ENCODE results near the gene SLC35F3. TPM values are rescaled to one million over a fixed set of nuclear protein-coding genes. Genes with fewer than 3 reads are reported as not detected.

Gene SLC35F3
- total and polyA plus RNA-seq, 7 experiments from 2014 or later, result 0.11 to 15.2 (median 0.96) TPM; not detected in 2

- ChIA-PET POLR2A (interaction anchor here (1.4 to 5.4 kb wide), 2 partner anchors 34 to 108 kb away, joined by 4 to 124 read pairs; no protein-coding TSS in a partner anchor), CTCF (interaction anchor here (0.7 kb wide), 1 partner anchor 16 kb away, joined by 3 read pairs; no protein-coding TSS in a partner anchor)
- Histone ChIP-seq H3K36me3 (ENCODE audit: control insufficient read depth in 2 of 3, insufficient read depth in 3 of 3, low read length in 3 of 3) (peaks cover 0 to 15% (median 2%) of the 10 kb centered on the region in 3 experiments), H3K9me3 (ENCODE audit: control insufficient read depth in 2 of 3, low read length in 3 of 3) (no peaks in the 10 kb centered on the region), H3K4me3 (ENCODE audit: low read length) (no peak overlapping the region), H3K4me1 (ENCODE audit: control insufficient read depth in 2 of 2, insufficient read depth in 2 of 2, low read length in 2 of 2) (peaks cover 12 to 16% of the 10 kb centered on the region in 2 donors), H3K27me3 (ENCODE audit: control insufficient read depth in 2 of 2, insufficient read depth in 2 of 2, low read length in 2 of 2) (no peaks in the 10 kb centered on the region), H3K27ac (ENCODE audit: low read depth, low read length) (no peak overlapping the region)
- Mint-ChIP-seq H3K4me3 (no peak overlapping the region), H3K36me3 (peaks cover 4 to 11% (median 7%) of the 10 kb centered on the region in 5 donors), H3K27me3 (no peaks in the 10 kb centered on the region), H3K9me3 (no peaks in the 10 kb centered on the region), H3K27ac (peak overlapping the region in 4 of 9 donors; percentile 56 to 99 (median 98)), H3K4me1 (peaks cover 22 to 52% (median 48%) of the 10 kb centered on the region in 7 donors)
- intact Hi-C loops (cut with micrococcal nuclease), result loop anchor here (5.0 to 10.0 kb wide), 2 partner anchors 1496 to 1913 kb away; partner anchors contain the start of genes ERO1B (in 1 of the 2) and LYST (in 1 of the 2)
- no peak for DNase-seq
- no peak for ATAC-seq
These were observed 466.9 kb downstream of the SLC35F3 start for GRCh38 chr1:234371414-234371813.

DNA sequence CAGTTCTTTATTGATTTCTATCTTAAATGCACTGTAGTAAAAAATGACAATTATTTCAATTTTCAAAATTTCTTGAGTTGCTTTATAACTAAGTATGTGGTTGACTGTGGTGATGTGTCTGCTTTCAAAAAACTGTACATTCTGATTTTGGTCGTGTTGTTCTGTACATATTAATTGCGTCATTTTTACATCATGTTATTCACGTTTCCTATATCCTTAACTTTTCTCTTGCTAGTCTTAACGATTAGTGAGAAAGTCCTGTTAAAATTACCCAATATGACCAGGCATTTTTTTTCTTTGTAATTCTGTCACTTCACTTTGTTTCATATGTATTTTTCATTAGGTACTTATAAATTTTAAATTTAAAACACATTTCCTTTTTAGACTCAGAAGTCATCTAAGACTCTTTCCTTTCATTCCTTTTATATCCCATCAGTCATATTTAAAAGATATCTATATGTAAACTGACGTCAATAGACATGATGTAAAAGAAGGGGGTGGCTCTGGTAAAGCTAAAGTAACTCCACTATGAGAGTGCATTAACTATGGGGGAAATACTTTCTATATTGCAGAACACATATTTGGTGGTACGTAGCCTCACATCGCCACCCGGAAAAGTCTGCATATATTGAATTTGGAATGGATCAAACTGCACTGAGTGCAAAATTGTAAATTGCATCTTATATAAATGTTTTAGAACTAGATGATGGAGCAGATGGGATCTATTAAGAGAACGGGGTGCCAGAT lies 467.7 kb downstream of the SLC35F3 start:
- CTCF ChIA-PET, result interaction anchor here (0.7 to 1.0 kb wide), 2 partner anchors 8 to 16 kb away, joined by 3 read pairs; no protein-coding TSS in a partner anchor
- Histone ChIP-seq H3K27me3 (ENCODE audit: control insufficient read depth in 2 of 2, insufficient read depth in 2 of 2, low read length in 2 of 2) (no peaks in the 10 kb centered on the region), H3K4me1 (ENCODE audit: control insufficient read depth in 2 of 2, insufficient read depth in 2 of 2, low read length in 2 of 2) (peaks cover 12 to 16% of the 10 kb centered on the region in 2 donors), H3K36me3 (ENCODE audit: control insufficient read depth in 2 of 3, insufficient read depth in 3 of 3, low read length in 3 of 3) (peaks cover 0 to 19% (median 4%) of the 10 kb centered on the region in 3 experiments), H3K27ac (ENCODE audit: low read depth, low read length) (peak overlapping the region; percentile 95), H3K9me3 (ENCODE audit: control insufficient read depth in 2 of 3, low read length in 3 of 3) (no peaks in the 10 kb centered on the region), H3K4me3 (ENCODE audit: low read length) (peak overlapping the region; percentile 73)
- Mint-ChIP-seq H3K9me3 (no peaks in the 10 kb centered on the region), H3K4me3 (peak overlapping the region; percentile 93 to 100 (median 97)), H3K4me1 (peaks cover 27 to 58% (median 55%) of the 10 kb centered on the region in 7 donors), H3K27ac (peak overlapping the region; percentile 97 to 100 (median 99)), H3K27me3 (no peaks in the 10 kb centered on the region), H3K36me3 (peaks cover 8 to 17% (median 13%) of the 10 kb centered on the region in 5 donors)
- DNase-seq (no peak), ATAC-seq (no peak)
- POLR2A ChIA-PET, result interaction anchor here (1.0 to 5.4 kb wide), 10 partner anchors 8 to 108 kb away, joined by 4 to 124 read pairs (median 14); partner anchors contain the start of gene TARBP1
- intact Hi-C loops (cut with micrococcal nuclease), result loop anchor here (2.0 to 10.0 kb wide), 6 partner anchors 29 to 1913 kb away; partner anchors contain the start of genes ERO1B (in 1 of the 2), LYST (in 1 of the 2), MAP3K21 (in 1 of the 2) and RBM34 (in 1 of the 2)

DNA sequence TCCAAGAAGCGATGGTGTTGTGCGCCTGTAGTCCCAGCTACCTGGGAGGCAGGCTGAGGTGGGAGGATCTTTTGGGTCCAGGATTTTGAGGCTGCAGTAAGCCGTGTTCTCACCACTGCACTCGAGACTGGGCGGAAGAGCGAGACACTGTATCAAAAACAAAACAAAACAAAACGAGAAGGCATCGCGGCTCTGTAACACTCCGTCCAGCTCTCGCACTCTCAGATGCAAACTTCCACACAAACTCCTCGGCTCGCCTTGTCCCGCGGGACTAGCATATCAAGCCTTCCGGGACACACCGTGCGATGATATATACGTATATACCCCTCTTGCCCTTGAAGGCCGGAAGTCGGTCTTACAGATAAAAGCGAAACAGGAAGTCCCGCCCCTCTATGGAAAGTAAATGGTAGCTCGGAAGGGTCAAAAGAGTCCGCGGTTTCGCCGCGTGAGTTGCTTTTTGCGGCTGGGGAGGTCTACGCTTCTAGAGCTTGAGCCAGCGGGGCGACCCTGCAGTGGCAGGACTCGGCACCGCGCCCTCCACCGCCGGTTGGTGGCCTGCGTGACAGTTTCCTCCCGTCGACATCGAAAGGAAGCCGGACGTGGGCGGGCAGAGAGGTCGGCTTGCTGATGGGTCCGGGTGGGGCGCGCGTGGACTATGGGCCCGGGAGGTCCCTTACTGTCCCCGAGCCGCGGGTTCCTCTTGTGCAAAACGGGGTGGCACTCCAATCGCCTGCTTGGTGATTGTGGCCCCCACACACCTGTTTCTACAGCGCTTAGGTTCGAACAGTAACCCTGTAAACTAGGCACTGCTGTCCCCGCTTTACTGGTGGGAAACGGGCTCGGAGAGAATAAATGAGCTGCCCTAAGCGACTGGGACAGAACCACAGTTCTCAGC lies 468.8 kb downstream of the SLC35F3 start, which contains the start of gene COA6:
Gene COA6, plus strand, starts transcription at position 393 of the 895 bp plus-strand sequence. Its CDS starts 11 bp downstream, at position 404.
- no peaks in the 10 kb centered on the region for H3K9me3 ChIP-seq (ENCODE audit: control insufficient read depth in 2 of 3, low read length in 3 of 3)
- Mint-ChIP-seq H3K36me3 (peaks cover 8 to 28% (median 20%) of the 10 kb centered on the region in 5 donors), H3K9me3 (no peaks in the 10 kb centered on the region), H3K4me1 (peaks cover 30 to 66% (median 63%) of the 10 kb centered on the region in 7 donors), H3K27ac (peak within 1 kb of the TSS; percentile 97 to 100 (median 99)), H3K4me3 (peak within 1 kb of the TSS; percentile 93 to 100 (median 97)), H3K27me3 (no peaks in the 10 kb centered on the region)
- ATAC-seq (peak; percentile 91), DNase-seq (peak; percentile 76 to 92 (median 90))
- H3K27ac ChIP-seq (ENCODE audit: low read depth, low read length), result peak within 1 kb of the TSS; percentile 95
- H3K27me3 ChIP-seq (ENCODE audit: control insufficient read depth in 2 of 2, insufficient read depth in 2 of 2, low read length in 2 of 2), result no peaks in the 10 kb centered on the region
- peaks cover 12 to 16% of the 10 kb centered on the region in 2 donors for H3K4me1 ChIP-seq (ENCODE audit: control insufficient read depth in 2 of 2, insufficient read depth in 2 of 2, low read length in 2 of 2)
- intact Hi-C loops (cut with micrococcal nuclease), result loop anchor here (1.0 to 10.0 kb wide), 19 partner anchors 16 to 1911 kb away; partner anchors contain the start of genes ARID4B (in 2 of the 2), B3GALNT2 (in 2 of the 2), GGPS1 (in 2 of the 2) and ERO1B (in 1 of the 2)
- CTCF ChIA-PET, result interaction anchor here (1.0 to 1.4 kb wide), 4 partner anchors 9 to 50 kb away, joined by 3 to 4 read pairs (median 3); no protein-coding TSS in a partner anchor
- H3K4me3 ChIP-seq (ENCODE audit: low read length), result peak within 1 kb of the TSS; percentile 73
- POLR2A ChIA-PET, result interaction anchor here (0.5 to 5.4 kb wide), 24 partner anchors 9 to 1132 kb away, joined by 3 to 124 read pairs (median 6); partner anchors contain the start of genes ARID4B, B3GALNT2 and TARBP1
- peaks cover 0 to 30% (median 4%) of the 10 kb centered on the region in 3 experiments for H3K36me3 ChIP-seq (ENCODE audit: control insufficient read depth in 2 of 3, insufficient read depth in 3 of 3, low read length in 3 of 3)

- Mint-ChIP-seq H3K27ac (peak overlapping the region; percentile 97 to 100 (median 99)), H3K4me3 (peak overlapping the region; percentile 93 to 100 (median 97)), H3K36me3 (peaks cover 8 to 34% (median 24%) of the 10 kb centered on the region in 5 donors), H3K27me3 (no peaks in the 10 kb centered on the region), H3K9me3 (no peaks in the 10 kb centered on the region), H3K4me1 (peaks cover 30 to 71% (median 61%) of the 10 kb centered on the region in 7 donors)
- DNase-seq (no peak), ATAC-seq (peak; percentile 33)
- peak overlapping the region; percentile 73 for H3K4me3 ChIP-seq (ENCODE audit: low read length)
- intact Hi-C loops (cut with micrococcal nuclease), result loop anchor here (1.0 to 10.0 kb wide), 19 partner anchors 17 to 1911 kb away; partner anchors contain the start of genes ARID4B (in 2 of the 2), B3GALNT2 (in 2 of the 2), GGPS1 (in 2 of the 2) and ERO1B (in 1 of the 2)
- ChIA-PET CTCF (interaction anchor here (0.6 to 1.4 kb wide), 5 partner anchors 14 to 781 kb away, joined by 3 to 5 read pairs (median 4); no protein-coding TSS in a partner anchor), POLR2A (interaction anchor here (0.6 to 5.4 kb wide), 22 partner anchors 9 to 1131 kb away, joined by 3 to 124 read pairs (median 6); partner anchors contain the start of genes ARID4B, B3GALNT2 and TARBP1)
- H3K9me3 ChIP-seq (ENCODE audit: control insufficient read depth in 2 of 3, low read length in 3 of 3), result no peaks in the 10 kb centered on the region
- peaks cover 12 to 16% of the 10 kb centered on the region in 2 donors for H3K4me1 ChIP-seq (ENCODE audit: control insufficient read depth in 2 of 2, insufficient read depth in 2 of 2, low read length in 2 of 2)
- H3K36me3 ChIP-seq (ENCODE audit: control insufficient read depth in 2 of 3, insufficient read depth in 3 of 3, low read length in 3 of 3), result peaks cover 0 to 36% (median 4%) of the 10 kb centered on the region in 3 experiments
- no peaks in the 10 kb centered on the region for H3K27me3 ChIP-seq (ENCODE audit: control insufficient read depth in 2 of 2, insufficient read depth in 2 of 2, low read length in 2 of 2)
- H3K27ac ChIP-seq (ENCODE audit: low read depth, low read length), result peak overlapping the region; percentile 95
These were observed 469.4 kb downstream of the SLC35F3 start for GRCh38 chr1:234373959-234374254.
